ENCODE data around the gene FNIP1.
"Not testable (repeated sequence)": the region's sequence is repeated elsewhere in the genome, so short reads cannot be mapped to it uniquely, and the experiment has no call there.

FNIP1 gene

GRCh38 chr5:131635684-131636572 is 160.9 kb downstream of the FNIP1 start:
- peak; percentile 21 for DNase-seq

DNA sequence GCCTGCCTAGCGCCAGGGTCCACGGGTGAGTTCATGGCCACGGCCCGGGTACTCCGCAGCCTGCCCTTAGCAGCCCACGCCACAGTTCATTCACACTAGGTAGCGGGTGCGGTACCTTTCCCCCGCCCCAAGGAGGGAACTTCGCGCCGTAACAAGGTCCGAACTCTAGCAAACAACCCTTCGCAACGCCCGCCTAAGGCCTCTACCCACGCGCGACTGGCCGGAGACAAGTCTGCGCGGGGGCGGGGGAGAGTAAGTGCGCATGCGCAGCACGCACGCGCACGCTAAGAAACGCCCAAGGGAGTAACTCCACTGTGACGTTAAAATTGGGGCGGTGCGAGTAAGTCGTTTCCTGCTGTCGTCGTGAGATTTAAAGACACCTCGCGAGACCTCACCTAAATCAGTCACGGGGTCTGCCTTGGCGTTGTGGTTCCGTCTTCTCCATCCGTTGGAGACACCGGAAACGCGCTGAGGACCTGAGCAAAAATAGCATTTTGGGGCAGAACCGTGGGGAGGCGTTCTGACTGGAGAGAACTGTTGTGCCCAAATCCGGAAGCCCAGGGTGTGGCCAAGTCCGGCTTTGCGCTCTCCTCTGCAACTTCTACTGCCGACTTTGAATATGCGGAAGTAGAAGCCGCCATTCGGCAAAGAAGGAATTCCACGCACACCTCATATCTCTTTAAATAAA is 161.7 kb downstream of the FNIP1 start, which contains the start of gene RAPGEF6:
Gene RAPGEF6, minus strand, starts transcription at position 234 of the 688 bp plus-strand sequence. Its CDS starts 199 bp downstream, at position 35.
- DNase-seq, result peak; percentile 99

- DNase-seq, result peak; percentile 72
Measured at GRCh38 chr5:131634666-131634995, 162.2 kb downstream of the FNIP1 start.

- no peak for DNase-seq
Measured at GRCh38 chr5:131634238-131634637, 162.6 kb downstream of the FNIP1 start.

DNA sequence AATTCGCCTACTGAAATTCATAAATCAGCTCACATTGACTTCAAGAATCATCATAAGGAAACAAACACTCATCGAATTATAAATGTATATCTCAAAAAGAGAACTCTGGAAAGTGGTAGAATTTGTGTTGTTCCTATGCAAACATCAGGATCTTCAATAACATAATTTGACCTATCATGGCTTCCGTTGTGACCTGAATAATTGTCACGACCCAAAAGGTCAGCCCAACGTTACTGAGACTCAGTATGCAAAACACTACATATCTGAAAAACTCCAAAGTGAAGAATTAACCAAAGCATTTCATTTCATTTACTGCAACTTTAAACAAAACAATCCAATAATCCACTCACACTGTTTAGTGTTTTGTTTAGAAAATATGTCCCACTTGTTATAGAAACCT is 163.0 kb downstream of the FNIP1 start:
- peak; percentile 15 for DNase-seq

DNA sequence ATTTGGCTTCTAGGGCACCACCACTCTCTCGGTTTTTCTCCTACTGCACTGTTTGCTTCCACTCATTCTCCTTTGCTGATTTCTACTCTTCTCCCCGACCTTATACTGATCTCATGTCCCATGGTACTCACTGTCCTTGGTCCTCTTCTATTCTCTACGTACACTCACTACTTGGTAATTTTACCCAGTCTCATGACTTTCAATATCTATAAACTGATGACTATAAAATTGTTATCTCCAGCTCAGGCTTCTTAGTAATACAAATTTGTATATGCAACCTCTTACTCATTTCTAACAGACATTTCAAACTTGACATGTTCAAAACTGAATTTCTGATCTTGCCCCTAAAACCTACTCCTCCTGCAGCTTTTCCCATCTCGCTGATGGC is 165.9 kb downstream of the FNIP1 start:
- DNase-seq, result no peak

DNA sequence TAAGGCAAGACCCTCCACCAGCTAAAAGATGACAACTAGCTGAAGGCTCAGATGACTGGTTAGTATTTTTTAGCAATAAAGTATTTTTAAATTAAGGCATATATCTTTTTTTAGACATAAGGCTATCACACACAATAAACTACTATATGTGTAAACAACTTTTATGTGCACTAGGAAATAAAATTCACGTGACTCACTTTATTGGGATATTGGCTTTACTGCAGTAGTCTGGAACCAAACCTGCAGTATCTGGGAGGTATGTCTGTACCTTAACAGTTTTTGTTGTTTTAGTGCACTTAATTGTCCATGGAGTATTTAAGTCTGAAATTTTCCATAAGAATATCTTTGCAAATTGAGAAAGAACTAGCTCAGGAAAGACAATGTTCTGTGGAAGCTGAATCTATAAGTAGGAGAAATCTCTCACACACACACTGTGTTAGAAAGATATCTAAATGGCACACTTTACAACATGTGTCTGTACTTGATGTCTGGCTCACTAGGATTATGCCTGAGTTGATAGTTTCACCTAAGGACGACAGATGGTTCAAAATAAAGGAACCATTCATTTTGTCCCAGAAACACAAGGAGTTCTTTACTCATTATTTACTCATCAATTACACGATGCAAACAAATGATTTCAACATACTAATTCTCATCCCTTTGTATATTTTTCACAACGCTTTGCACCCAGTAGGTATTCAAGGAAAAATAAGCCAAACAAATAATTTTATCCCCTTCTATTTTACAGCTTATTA is 166.4 kb downstream of the FNIP1 start:
- DNase-seq, result no peak

GRCh38 chr5:131628990-131629389 is 167.8 kb downstream of the FNIP1 start:
- no peak for DNase-seq

GRCh38 chr5:131627207-131627865 is 169.5 kb downstream of the FNIP1 start:
- DNase-seq, result no peak

DNA sequence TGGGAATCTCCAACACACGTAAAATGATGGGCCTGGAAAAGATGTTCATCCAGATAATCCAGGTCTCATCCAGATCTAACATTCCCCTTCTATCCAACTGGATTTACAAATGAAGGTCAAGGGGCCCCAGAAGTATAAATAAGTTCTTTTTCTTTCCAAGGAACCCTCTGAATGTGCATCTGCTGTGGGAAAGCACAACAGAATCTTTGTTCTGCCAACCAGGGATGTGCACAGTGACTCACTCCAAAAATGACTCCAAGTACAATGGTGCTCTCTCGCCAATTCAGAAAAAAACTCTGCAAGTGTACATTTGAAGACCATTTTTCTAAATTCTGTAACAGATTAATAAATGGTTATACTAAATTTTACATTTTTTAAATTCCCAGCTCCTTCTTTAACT is 174.2 kb downstream of the FNIP1 start:
- DNase-seq, result no peak

DNA sequence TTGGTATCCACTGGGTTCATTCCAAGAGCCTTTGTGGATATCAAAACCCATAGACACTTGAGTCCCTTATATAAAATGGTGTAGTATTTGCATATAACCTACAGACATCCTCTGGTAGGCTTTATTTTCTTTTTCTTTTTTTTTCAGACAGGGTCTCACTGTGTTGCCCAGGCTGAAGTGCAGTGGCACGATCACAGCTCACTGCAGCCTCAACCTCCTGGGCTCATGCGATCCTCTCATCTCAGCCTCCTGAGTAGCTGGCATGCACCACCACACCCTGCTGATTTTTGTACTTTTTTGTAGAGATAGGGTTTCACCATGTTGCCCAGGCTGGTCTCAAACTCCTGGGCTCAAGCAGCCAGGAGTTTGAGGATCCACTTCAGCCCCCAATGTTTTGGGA is 175.7 kb downstream of the FNIP1 start:
- not testable (repeated sequence) for DNase-seq

- DNase-seq, result no peak
Measured at GRCh38 chr5:131619102-131619501, 177.7 kb downstream of the FNIP1 start.

GRCh38 chr5:131617140-131617822 is 179.5 kb downstream of the FNIP1 start:
- no peak for DNase-seq

DNA sequence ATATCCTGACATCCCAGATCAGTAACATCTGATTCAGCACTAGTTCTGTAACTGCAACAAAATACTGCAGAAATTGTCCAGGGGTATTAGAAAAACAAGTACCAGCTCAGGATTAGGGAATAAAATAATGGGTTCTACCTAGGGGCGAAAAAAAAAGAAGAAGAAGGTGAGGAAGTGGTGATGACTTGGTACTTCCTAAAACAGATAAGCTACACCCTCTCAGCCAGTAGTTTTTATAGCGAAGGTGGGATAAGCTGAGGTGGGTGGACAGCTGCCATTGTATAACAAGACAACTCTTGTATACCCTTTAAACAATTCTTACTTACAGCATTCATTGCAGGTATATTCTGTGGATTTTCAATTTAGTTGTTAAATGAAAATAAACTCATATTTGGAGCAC is 180.9 kb downstream of the FNIP1 start:
- no peak for DNase-seq

GRCh38 chr5:131613423-131613822 is 183.4 kb downstream of the FNIP1 start:
- no peak for DNase-seq

GRCh38 chr5:131611064-131611381 is 185.8 kb downstream of the FNIP1 start:
- DNase-seq, result no peak

DNA sequence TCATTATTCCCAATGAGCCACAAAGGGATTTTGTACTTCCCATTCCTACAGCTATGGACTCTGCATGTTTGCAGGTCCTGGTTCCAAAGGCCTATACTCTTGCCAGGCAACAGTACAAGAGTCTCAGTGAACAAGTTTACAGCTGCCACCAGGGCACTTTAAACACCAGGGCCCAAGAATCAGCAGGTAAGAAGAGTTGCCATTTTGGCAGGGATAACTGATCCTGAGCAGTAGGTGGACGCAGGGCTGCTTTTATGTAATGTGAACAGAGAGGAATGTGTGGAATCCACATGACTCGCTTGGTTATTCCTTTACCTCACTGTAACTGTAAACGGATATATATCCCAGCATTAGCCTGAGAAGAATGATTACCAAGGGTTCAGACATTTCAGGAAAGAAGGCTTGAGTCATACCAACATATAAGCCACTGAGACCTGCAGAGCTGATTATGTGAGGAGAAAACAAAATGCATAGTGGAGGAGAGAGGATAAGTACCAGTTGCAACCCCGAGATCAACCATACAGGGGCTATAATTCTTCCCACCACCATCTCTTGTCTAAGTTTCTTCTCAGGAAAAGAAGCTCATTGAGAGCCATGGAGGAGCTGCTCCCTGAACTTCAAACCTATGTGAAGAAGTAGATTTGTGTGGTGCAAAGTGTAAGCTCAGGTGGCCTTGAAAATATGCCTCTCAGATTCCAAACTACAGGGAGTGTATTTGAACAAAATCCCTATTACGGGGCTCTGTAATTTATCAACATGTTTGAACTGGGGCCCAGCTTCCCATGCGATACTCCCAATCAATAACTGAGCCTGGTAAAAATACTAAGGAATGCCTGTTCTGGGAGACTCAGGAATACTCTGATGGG is 186.4 kb downstream of the FNIP1 start:
- DNase-seq, result no peak

DNA sequence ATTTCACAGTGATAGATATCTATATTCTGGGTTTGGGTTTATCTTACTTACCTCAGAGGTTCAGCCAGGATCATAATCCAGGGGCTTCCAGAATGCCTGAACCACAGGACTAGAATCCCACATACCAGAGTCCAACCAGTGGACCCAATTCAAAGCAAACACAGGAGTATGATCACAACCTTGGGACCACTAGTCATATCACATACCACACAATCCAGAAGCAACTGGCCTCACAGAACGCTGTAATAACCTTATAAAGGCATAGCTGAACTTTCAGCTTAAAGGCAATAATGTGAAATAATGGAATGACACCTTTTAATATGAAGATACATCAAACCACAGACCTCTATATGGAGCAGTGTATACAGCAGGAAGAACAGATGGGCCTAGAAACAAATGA is 187.0 kb downstream of the FNIP1 start:
- DNase-seq, result no peak

DNA sequence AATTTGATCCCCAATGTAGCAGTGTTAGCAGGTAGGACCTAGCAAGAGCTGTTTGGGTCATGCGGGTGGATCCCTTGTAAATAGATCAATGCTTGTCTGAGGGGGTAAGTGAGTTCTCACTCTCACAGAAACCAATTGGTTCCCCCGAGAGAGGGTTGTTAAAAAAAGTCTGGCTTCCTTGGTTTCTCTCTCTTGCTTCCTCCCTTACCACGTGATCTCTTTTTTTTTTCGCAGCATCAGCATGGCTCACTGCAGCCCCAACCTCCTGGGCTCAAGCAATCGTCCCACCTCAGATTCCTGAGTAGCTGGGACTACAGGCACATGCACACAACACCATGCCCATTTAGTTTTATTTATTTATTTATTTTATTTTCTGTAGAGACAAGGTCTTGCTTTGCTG is 188.2 kb downstream of the FNIP1 start:
- no peak for DNase-seq

DNA sequence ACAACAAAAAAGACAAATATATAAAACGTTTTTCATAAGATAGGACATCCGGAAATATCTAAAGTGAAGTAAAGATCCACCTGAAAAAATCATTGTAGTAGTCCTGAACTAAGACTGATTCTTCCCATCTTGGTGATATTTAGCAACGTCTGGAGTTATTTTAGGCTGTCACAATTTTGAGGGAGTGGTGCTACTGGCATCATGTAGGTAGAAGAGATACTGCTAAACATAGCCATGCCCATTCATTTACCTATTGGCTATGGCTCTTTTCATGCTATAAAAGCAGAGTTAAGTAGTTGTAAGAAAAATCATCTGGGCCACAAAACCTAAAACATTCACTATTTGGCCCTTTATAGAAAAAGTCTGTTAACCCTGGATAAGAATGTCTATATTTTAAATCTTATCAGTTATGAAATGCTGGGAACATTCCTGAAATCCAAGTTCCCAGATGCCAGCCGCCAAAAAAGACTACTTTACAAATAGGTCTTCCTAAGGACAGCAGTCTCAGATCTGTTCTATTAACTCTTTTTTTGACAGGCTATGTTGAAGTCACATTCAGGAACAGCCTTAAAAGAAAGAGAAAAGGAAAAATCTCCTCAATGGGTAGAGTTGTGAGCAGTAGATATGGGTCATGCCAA is 188.8 kb downstream of the FNIP1 start:
- DNase-seq, result no peak

DNA sequence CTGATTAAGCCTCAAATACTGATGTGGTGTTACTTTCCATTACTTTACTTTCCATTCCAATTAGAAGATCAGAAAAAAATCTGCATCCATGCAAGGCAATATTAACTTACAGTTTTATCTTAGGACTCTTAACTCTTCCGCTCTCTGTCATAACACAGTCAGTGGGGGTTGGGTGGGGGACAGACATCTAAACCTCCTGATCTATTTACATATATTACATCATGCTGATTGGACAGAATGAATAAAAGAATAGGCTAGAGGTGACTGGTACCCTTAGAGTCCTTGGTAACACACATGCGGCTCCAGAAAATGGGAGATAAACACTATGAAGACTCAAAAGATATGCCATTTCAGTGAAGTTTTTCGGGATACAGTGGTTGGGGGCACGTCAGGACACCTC is 189.4 kb downstream of the FNIP1 start:
- no peak for DNase-seq
